ENCODE data around the gene LOX. TPM values are rescaled to one million over a fixed set of nuclear protein-coding genes. Genes with fewer than 3 reads are reported as not detected.

The LOX gene
- total RNA-seq, 6 experiments from 2014 or later: 0.97 to 11.8 (median 2.2) TPM

DNA sequence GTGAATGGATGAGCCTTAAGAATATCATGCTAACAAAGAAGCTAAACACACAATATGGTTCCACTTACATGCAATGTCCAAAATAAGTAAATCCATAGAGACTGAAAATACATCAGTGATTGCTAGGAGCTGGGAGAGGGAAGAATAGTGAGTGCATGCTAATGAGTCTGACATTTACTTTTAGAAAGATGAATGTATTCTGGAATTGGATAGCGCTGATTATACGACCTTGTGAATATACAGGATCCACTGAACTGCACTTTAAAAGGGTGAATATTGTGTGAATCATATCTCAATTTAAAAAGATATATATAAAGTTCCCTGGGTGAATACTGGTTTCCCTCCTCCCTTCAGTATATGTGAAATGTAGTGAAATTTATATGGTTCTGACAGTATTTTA is 46.2 kb downstream of the LOX start:
- no peak overlapping the region for H3K27ac ChIP-seq

DNA sequence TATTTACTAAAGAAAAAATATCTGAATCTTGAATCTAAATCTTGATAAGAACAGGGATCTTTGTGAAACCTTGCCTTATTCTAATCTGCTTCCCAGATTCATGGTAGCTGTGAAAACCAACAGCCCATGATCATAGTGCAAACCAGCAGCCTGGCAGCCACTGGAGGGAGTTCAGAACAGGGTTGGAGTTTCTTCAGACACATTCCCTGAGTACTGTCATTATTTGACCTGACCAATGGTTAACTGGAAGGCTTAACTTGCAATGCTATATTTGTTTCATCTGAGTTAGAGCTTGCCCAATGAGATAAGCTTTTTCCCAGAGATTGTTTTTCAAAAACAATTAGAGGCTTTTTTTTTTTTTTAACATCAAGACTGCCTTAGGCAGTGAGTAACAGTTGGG is 47.8 kb downstream of the LOX start:
- no peak overlapping the region for H3K27ac ChIP-seq
- intact Hi-C loops (cut with DNase I): no loop called here
- H3K36me3 ChIP-seq: peaks cover 0 to 9% (median 0%) of the 10 kb centered on the region in 4 donors
- ATAC-seq (peak in 1 of 4 donors; percentile 23), DNase-seq (no peak)
- H3K4me3 ChIP-seq: no peak overlapping the region
- no peaks in the 10 kb centered on the region for H3K9me3 ChIP-seq
- TF ChIP-seq, protein P1, sequence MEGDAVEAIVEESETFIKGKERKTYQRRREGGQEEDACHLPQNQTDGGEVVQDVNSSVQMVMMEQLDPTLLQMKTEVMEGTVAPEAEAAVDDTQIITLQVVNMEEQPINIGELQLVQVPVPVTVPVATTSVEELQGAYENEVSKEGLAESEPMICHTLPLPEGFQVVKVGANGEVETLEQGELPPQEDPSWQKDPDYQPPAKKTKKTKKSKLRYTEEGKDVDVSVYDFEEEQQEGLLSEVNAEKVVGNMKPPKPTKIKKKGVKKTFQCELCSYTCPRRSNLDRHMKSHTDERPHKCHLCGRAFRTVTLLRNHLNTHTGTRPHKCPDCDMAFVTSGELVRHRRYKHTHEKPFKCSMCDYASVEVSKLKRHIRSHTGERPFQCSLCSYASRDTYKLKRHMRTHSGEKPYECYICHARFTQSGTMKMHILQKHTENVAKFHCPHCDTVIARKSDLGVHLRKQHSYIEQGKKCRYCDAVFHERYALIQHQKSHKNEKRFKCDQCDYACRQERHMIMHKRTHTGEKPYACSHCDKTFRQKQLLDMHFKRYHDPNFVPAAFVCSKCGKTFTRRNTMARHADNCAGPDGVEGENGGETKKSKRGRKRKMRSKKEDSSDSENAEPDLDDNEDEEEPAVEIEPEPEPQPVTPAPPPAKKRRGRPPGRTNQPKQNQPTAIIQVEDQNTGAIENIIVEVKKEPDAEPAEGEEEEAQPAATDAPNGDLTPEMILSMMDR (IDR thresholded peaks at IDR 0.05): no peak
- no peak for TF ChIP-seq POLR2A (IDR thresholded peaks at IDR 0.05)
- H3K27me3 ChIP-seq: no peaks in the 10 kb centered on the region
- no peaks in the 10 kb centered on the region for H3K4me1 ChIP-seq

More for the DNA sequence above, 46.2 kb downstream of the LOX start:
- H3K4me3 ChIP-seq: no peak overlapping the region
- H3K27me3 ChIP-seq: no peaks in the 10 kb centered on the region
- DNase-seq: no peak
- no peak for ATAC-seq
- TF ChIP-seq, protein P1 (IDR thresholded peaks at IDR 0.05): no peak
- no peak for TF ChIP-seq POLR2A (IDR thresholded peaks at IDR 0.05)
- peaks cover 0 to 7% (median 0%) of the 10 kb centered on the region in 4 donors for H3K36me3 ChIP-seq
- no peaks in the 10 kb centered on the region for H3K4me1 ChIP-seq
- no peaks in the 10 kb centered on the region for H3K9me3 ChIP-seq
- WGBS (ENCODE audit: insufficient coverage, low coverage, low lambda C conversion rate, missing lambda C conversion rate): 100% methylated on average over 2 of the region's 2 CpGs
- intact Hi-C loops (cut with DNase I): no loop called here

GRCh38 chr5:122029818-122030217 is 48.2 kb downstream of the LOX start:
- H3K4me1 ChIP-seq: no peaks in the 10 kb centered on the region
- no peak overlapping the region for H3K4me3 ChIP-seq
- intact Hi-C loops (cut with DNase I): no loop called here
- 52% methylated on average over 1 of the region's 1 CpG for WGBS (ENCODE audit: insufficient coverage, low coverage, low lambda C conversion rate, missing lambda C conversion rate)
- peaks cover 0 to 9% (median 0%) of the 10 kb centered on the region in 4 donors for H3K36me3 ChIP-seq
- ATAC-seq (no peak), DNase-seq (no peak)
- no peak overlapping the region for H3K27ac ChIP-seq
- TF ChIP-seq, protein P1 (IDR thresholded peaks at IDR 0.05): no peak
- TF ChIP-seq POLR2A (IDR thresholded peaks at IDR 0.05): no peak
- no peaks in the 10 kb centered on the region for H3K27me3 ChIP-seq
- H3K9me3 ChIP-seq: no peaks in the 10 kb centered on the region

- Histone ChIP-seq H3K4me1 (no peaks in the 10 kb centered on the region), H3K27ac (no peak overlapping the region), H3K4me3 (no peak overlapping the region), H3K9me3 (no peaks in the 10 kb centered on the region), H3K36me3 (peaks cover 0 to 11% (median 6%) of the 10 kb centered on the region in 4 donors), H3K27me3 (no peaks in the 10 kb centered on the region)
- intact Hi-C loops (cut with DNase I): no loop called here
- DNase-seq (no peak), ATAC-seq (no peak)
- 63% methylated on average over 2 of the region's 2 CpGs for WGBS (ENCODE audit: insufficient coverage, low coverage, low lambda C conversion rate, missing lambda C conversion rate)
- no peak for TF ChIP-seq POLR2A (IDR thresholded peaks at IDR 0.05)
- TF ChIP-seq, protein P1 (IDR thresholded peaks at IDR 0.05): no peak
These were observed 55.1 kb downstream of the LOX start for GRCh38 chr5:122022966-122023365.
